A549 (cell line): ENCODE data around the gene KRTAP10-9. TPM values are rescaled to one million over a fixed set of nuclear protein-coding genes. Genes with fewer than 3 reads are reported as not detected.
"Not testable (repeated sequence)": the region's sequence is repeated elsewhere in the genome, so short reads cannot be mapped to it uniquely, and the experiment has no call there.

Experiments used
- ATAC-seq, 2 experiments: fragments of 200-7000 bp in 1 of 2; fragments of >200 bp in 1 of 2; cut with Nextera tagmentation in 1 of 2; cut with Tn5 transposase in 1 of 2; 3 replicates each; pipeline versions ENCODE4 v1.8.0 to v1.9.1; 2018 to 2020; ENCODE audit warnings: mild to moderate bottlenecking in 1 of 2, moderate library complexity in 1 of 2
- CTCF ChIA-PET: fragments of 300-600 bp; sonication (Branson Sonifier 250); formaldehyde crosslinking; extraction: SDS; loops from one replicate; lab custom pipeline; 2021; ENCODE audit warnings: antibody characterized with exemption, inconsistent platforms; lab: Yijun Ruan, JAX
- POLR2A ChIA-PET: fragments of 350-600 bp; formaldehyde crosslinking; extraction: SDS; loops from one replicate; lab custom pipeline; 2021; ENCODE audit warnings: antibody characterized with exemption, inconsistent platforms; lab: Yijun Ruan, JAX
- DNase-seq, 2 experiments: peaks; one replicate each; pipeline versions ENCODE4 v3.0.0 to v3.0.0-alpha.2; 2011 to 2016; ENCODE audit warnings: low read depth in 1 of 2, low spot score in 1 of 2
- FAIRE-seq: peaks from 2 replicates; lab custom pipeline; 2011; peaks lifted over from hg19 to GRCh38; lab: Jason Lieb, UNC
- H3K27ac ChIP-seq, 2 experiments: fragments of >200 bp; sonication (Bioruptor Twin); formaldehyde crosslinking; 3 replicates each; pipeline ENCODE4 v1.5.1; 2016 to 2017
- H3K4me1 ChIP-seq: fragments of >200 bp; sonication (Bioruptor Twin); formaldehyde crosslinking; 3 replicates; pipeline ENCODE4 v1.6.1; 2016
- H3K4me2 ChIP-seq: fragments of >200 bp; sonication (Bioruptor Twin); formaldehyde crosslinking; 3 replicates; pipeline ENCODE4 v1.6.1; 2016
- H3K4me3 ChIP-seq: fragments of >200 bp; sonication (Bioruptor Twin); formaldehyde crosslinking; 3 replicates; pipeline ENCODE4 v1.5.1; 2016
- H3K9me3 ChIP-seq: fragments of >200 bp; sonication (Bioruptor Twin); formaldehyde crosslinking; 3 replicates; pipeline ENCODE4 v1.6.1; 2016
- ATOH8 ChIP-seq: fragments of 250-450 bp; sonication (Bioruptor Pico); IDR thresholded peaks from 2 replicates; pipeline ENCODE4 v1.5.0; 2020; ENCODE audit warnings: low read depth, mild to moderate bottlenecking, moderate library complexity
- BCL3 ChIP-seq: fragments of >200 bp; sonication (Bioruptor Twin); formaldehyde crosslinking; IDR thresholded peaks from 3 replicates; pipeline ENCODE4 v1.6.1; 2016
- CBX8 ChIP-seq: fragments of 200-600 bp; sonication (generic); IDR thresholded peaks from 2 replicates; pipeline ENCODE4 v1.6.1; 2016
- CEBPB ChIP-seq, 2 experiments: fragments of >200 bp in 1 of 2; sonication (Bioruptor Twin) in 1 of 2; formaldehyde crosslinking in 1 of 2; IDR thresholded peaks; 2 replicates each; pipeline ENCODE4 v1.6.1; 2012 to 2016
- CHD2 ChIP-seq: fragments of 150-350 bp; IDR thresholded peaks from 2 replicates; pipeline ENCODE4 v1.6.1; 2014; ENCODE audit warnings: low read length; ENCODE audit not compliant: partially characterized antibody
- E2F6 ChIP-seq: IDR thresholded peaks from 2 replicates; pipeline ENCODE4 v1.6.1; 2012; ENCODE audit warnings: low read depth, borderline replicate concordance
- EHF ChIP-seq: fragments of 250-450 bp; sonication (Bioruptor Pico); IDR thresholded peaks from 2 replicates; pipeline ENCODE4 v1.5.0; 2020; ENCODE audit warnings: mild to moderate bottlenecking
- FOSB ChIP-seq: fragments of 250-450 bp; sonication (Bioruptor Pico); IDR thresholded peaks from 2 replicates; pipeline ENCODE4 v1.5.0; 2020; ENCODE audit warnings: mild to moderate bottlenecking, moderate library complexity
- FOSL2 ChIP-seq, 2 experiments: fragments of 450-650 bp in 1 of 2; fragments of >200 bp in 1 of 2; sonication (Bioruptor Twin) in 1 of 2; formaldehyde crosslinking; IDR thresholded peaks; 2 replicates each; pipeline versions ENCODE4 v1.5.0 to v1.6.1; 2016 to 2020; ENCODE audit warnings: mild to moderate bottlenecking in 1 of 2, moderate library complexity in 1 of 2
- FOXS1 ChIP-seq: fragments of 250-450 bp; sonication (Bioruptor Pico); IDR thresholded peaks from 2 replicates; pipeline ENCODE4 v1.5.0; 2020; ENCODE audit warnings: mild to moderate bottlenecking, moderate library complexity
- HES2 ChIP-seq: fragments of >200 bp; sonication (Bioruptor Twin); formaldehyde crosslinking; IDR thresholded peaks from 2 replicates; pipeline ENCODE4 v1.6.1; 2016
- HOXB5 ChIP-seq: fragments of 250-450 bp; sonication (Bioruptor Pico); IDR thresholded peaks from 2 replicates; pipeline ENCODE4 v1.5.0; 2020; ENCODE audit warnings: mild to moderate bottlenecking, moderate library complexity
- JUNB ChIP-seq: fragments of >200 bp; sonication (Bioruptor Twin); formaldehyde crosslinking; IDR thresholded peaks from 2 replicates; pipeline ENCODE4 v1.6.1; 2016
- MAX ChIP-seq: IDR thresholded peaks from 2 replicates; pipeline ENCODE4 v1.6.1; 2012
- MAZ ChIP-seq: fragments of 150-350 bp; IDR thresholded peaks from 2 replicates; pipeline ENCODE4 v1.6.1; 2014; ENCODE audit warnings: antibody characterized with exemption, low read depth, low read length, borderline replicate concordance
- PHF8 ChIP-seq: fragments of 200-600 bp; sonication (generic); IDR thresholded peaks from 2 replicates; pipeline ENCODE4 v1.6.1; 2016; ENCODE audit warnings: low read depth, mild to moderate bottlenecking, antibody characterized with exemption, moderate library complexity, borderline replicate concordance
- POLR2A ChIP-seq: IDR thresholded peaks from 2 replicates; pipeline ENCODE4 v1.6.1; 2012; ENCODE audit warnings: mild to moderate bottlenecking, low read length
- POLR2AphosphoS2 ChIP-seq: conservative IDR thresholded peaks from 2 replicates; pipeline ENCODE4 v1.6.1; 2012; ENCODE audit warnings: low read length, improper control_type of control experiment, inconsistent platforms
- RCOR1 ChIP-seq: fragments of 150-350 bp; IDR thresholded peaks from 2 replicates; pipeline ENCODE4 v1.6.1; 2014; ENCODE audit warnings: antibody characterized with exemption, low read length, low read depth
- REST ChIP-seq: fragments of 200-600 bp; sonication (generic); IDR thresholded peaks from 2 replicates; pipeline ENCODE4 v1.6.1; 2016; ENCODE audit warnings: antibody characterized with exemption, mild to moderate bottlenecking, moderate library complexity
- RNF2 ChIP-seq: fragments of 200-600 bp; sonication (generic); IDR thresholded peaks from 2 replicates; pipeline ENCODE4 v1.6.1; 2016; ENCODE audit warnings: low read depth, mild to moderate bottlenecking, antibody characterized with exemption, moderate library complexity, borderline replicate concordance
- SREBF2 ChIP-seq: fragments of 450-650 bp; IDR thresholded peaks from 2 replicates; pipeline ENCODE4 v1.6.1; 2014; ENCODE audit warnings: mild to moderate bottlenecking, moderate library complexity
- USF2 ChIP-seq: fragments of 450-650 bp; IDR thresholded peaks from 2 replicates; pipeline ENCODE4 v1.6.1; 2014; ENCODE audit warnings: antibody characterized with exemption
- ZFP36 ChIP-seq: fragments of 450-650 bp; IDR thresholded peaks from 2 replicates; pipeline ENCODE4 v1.6.1; 2014; ENCODE audit warnings: borderline replicate concordance; ENCODE audit not compliant: partially characterized antibody
- ZNF302 ChIP-seq: fragments of 250-450 bp; sonication (Bioruptor Pico); IDR thresholded peaks from 2 replicates; pipeline ENCODE4 v1.9.0; 2021; ENCODE audit warnings: inconsistent platforms, mild to moderate bottlenecking, moderate library complexity
- WGBS: methylation state at CpG from one replicate; pipeline ENCODE4 v1.1.6; 2017; ENCODE audit errors: missing lambda C conversion rate; 5-methylcytosine and 5-hydroxymethylcytosine counted together
- polyA plus RNA-seq, 4 experiments: library from polyadenylated mRNA; depleted of rRNA in 3 of 4; stranded (reverse); fragments of >200 nt; fragmentation: RNase III in 1 of 4; extraction: RNeasy Plus Mini Kit Qiagen cat#74134 plus additional on column Dnase treatment in 1 of 4; gene quantifications; 2 replicates in 3 of 4; 3 replicates in 1 of 4; pipeline ENCODE4 v1.2.3, GENCODE V29; 2011 to 2017

KRTAP10-9 gene
- polyA plus RNA-seq, 2 of the 4 experiments (the other 2 are of a cell fraction): not detected

- ChIA-PET CTCF (interaction anchor here (1.2 to 2.1 kb wide), 4 partner anchors 9 to 163 kb away, joined by 3 to 6 read pairs (median 4); no protein-coding TSS in a partner anchor), POLR2A (no interaction called here)
- ATAC-seq: no peak
Measured at GRCh38 chr21:44579833-44580144, 47.1 kb upstream of the KRTAP10-9 start.

GRCh38 chr21:44580231-44580821, 46.6 kb upstream of the KRTAP10-9 start, which contains the start of gene KRTAP10-5:
TSS of gene KRTAP10-5 (minus strand) at chr21:44580604. CDS start at chr21:44580578, 26 bp downstream.
- peak in 1 of 2 experiments; percentile 42 for DNase-seq
- H3K27ac ChIP-seq, H3K4me3 ChIP-seq, FAIRE-seq, POLR2A ChIA-PET, H3K4me1 ChIP-seq: not testable (repeated sequence)
- peaks cover 20% of the 10 kb centered on the region for H3K9me3 ChIP-seq
- H3K4me2 ChIP-seq: 0 out of 3 replicates have a peak within 1 kb of the TSS, but pooled peaks have one; percentile 25
- WGBS: 15% methylated on average over 7 of the region's 19 CpGs
- CTCF ChIA-PET: interaction anchor here (1.1 to 2.1 kb wide), 5 partner anchors 10 to 213 kb away, joined by 3 to 6 read pairs (median 4); partner anchors contain the start of gene KRTAP10-6
- peak; percentile 54 to 66; a peak in 4 of 6 replicates for ATAC-seq

More at GRCh38 chr21:44579833-44580144, 47.1 kb upstream of the KRTAP10-9 start:
- DNase-seq (no peak), FAIRE-seq (no peak)
- no peak overlapping the region for H3K4me2 ChIP-seq
- no peaks in the 10 kb centered on the region for H3K4me1 ChIP-seq
- no peak overlapping the region for H3K4me3 ChIP-seq
- 22% methylated on average over 2 of the region's 7 CpGs for WGBS
- no peak overlapping the region for H3K27ac ChIP-seq
- peaks cover 20% of the 10 kb centered on the region for H3K9me3 ChIP-seq
- TF ChIP-seq FOXS1 (CRISPR knock-in tag): no peak
- TF ChIP-seq HOXB5 (CRISPR knock-in tag): no peak
- TF ChIP-seq ATOH8 (CRISPR knock-in tag): no peak
- TF ChIP-seq FOSB (CRISPR knock-in tag): no peak
- no peak for TF ChIP-seq CBX8
- TF ChIP-seq SREBF2: no peak
- TF ChIP-seq CHD2: no peak
- TF ChIP-seq CEBPB (IDR thresholded peaks at IDR 0.05): no peak
- no peak for TF ChIP-seq HES2
- no peak for TF ChIP-seq FOSL2 (IDR thresholded peaks at IDR 0.05)
- no peak for TF ChIP-seq FOSL2 (CRISPR knock-in tag; IDR thresholded peaks at IDR 0.05)
- no peak for TF ChIP-seq POLR2A
- TF ChIP-seq RCOR1: no peak
- TF ChIP-seq BCL3: no peak
- no peak for TF ChIP-seq JUNB
- TF ChIP-seq, all 56 proteins: peak for 0

GRCh38 chr21:44581158-44581557, 45.7 kb upstream of the KRTAP10-9 start:
- peaks cover 20% of the 10 kb centered on the region for H3K9me3 ChIP-seq
- ChIA-PET CTCF (interaction anchor here (1.1 to 2.1 kb wide), 3 partner anchors 11 to 212 kb away, joined by 3 to 6 read pairs (median 4); partner anchors contain the start of gene KRTAP10-6), POLR2A (no interaction called here)
- H3K4me1 ChIP-seq: no peaks in the 10 kb centered on the region
- FAIRE-seq (no peak), ATAC-seq (no peak), DNase-seq (no peak)
- H3K4me2 ChIP-seq: no peak overlapping the region
- 50% methylated on average over 3 of the region's 3 CpGs for WGBS
- no peak overlapping the region for H3K4me3 ChIP-seq
- H3K27ac ChIP-seq: no peak overlapping the region
- no peak for TF ChIP-seq USF2
- TF ChIP-seq ZFP36: no peak
- no peak for TF ChIP-seq E2F6
- no peak for TF ChIP-seq REST
- no peak for TF ChIP-seq MAX
- TF ChIP-seq PHF8: no peak
- TF ChIP-seq POLR2AphosphoS2: no peak
- no peak for TF ChIP-seq RNF2
- no peak for TF ChIP-seq MAZ
- TF ChIP-seq ZNF302: no peak
- TF ChIP-seq FOSB (CRISPR knock-in tag): no peak
- no peak for TF ChIP-seq EHF
- TF ChIP-seq, all 56 proteins: peak for 0
